SK-N-SH treated with all-trans-retinoic acid at 6 μM for 48 hours (cell line): ENCODE results near the gene MACF1.
A peak's percentile ranks its signal among the peaks of the same experiment; 100 is the strongest.

ENCODE experiments used
- ATAC-seq: fragments of 200-7000 bp; cut with Tn5 transposase; 3 replicates; pipeline ENCODE4 v1.9.1; 2020; ENCODE audit warnings: mild to moderate bottlenecking, moderate library complexity
- ARNTL ChIP-seq: fragments of 450-650 bp; formaldehyde crosslinking; IDR thresholded peaks from 2 replicates; pipeline ENCODE4 v1.5.0; 2020; ENCODE audit warnings: low read depth, mild to moderate bottlenecking, moderate library complexity, borderline replicate concordance
- BACH2 ChIP-seq: fragments of 250-450 bp; sonication (Bioruptor Pico); IDR thresholded peaks from 2 replicates; pipeline ENCODE4 v1.9.0; 2021; ENCODE audit warnings: mild to moderate bottlenecking, borderline replicate concordance
- CSDC2 ChIP-seq: fragments of 250-450 bp; sonication (Bioruptor Pico); IDR thresholded peaks from 2 replicates; pipeline ENCODE4 v1.5.0; 2020; ENCODE audit warnings: mild to moderate bottlenecking, moderate library complexity
- GLIS3 ChIP-seq: fragments of 250-450 bp; sonication (Bioruptor Pico); IDR thresholded peaks from 2 replicates; pipeline ENCODE4 v1.5.0; 2020; ENCODE audit warnings: mild to moderate bottlenecking, moderate library complexity
- ISL1 ChIP-seq: fragments of 250-450 bp; sonication (Bioruptor Pico); IDR thresholded peaks from 2 replicates; pipeline ENCODE4 v2.1.2; 2022; ENCODE audit warnings: mild to moderate bottlenecking, moderate library complexity
- OSR1 ChIP-seq: fragments of 250-450 bp; sonication (Bioruptor Pico); IDR thresholded peaks from 2 replicates; pipeline ENCODE4 v1.8.0; 2022; ENCODE audit warnings: moderate library complexity, mild to moderate bottlenecking, inconsistent platforms
- PPARA ChIP-seq: fragments of 250-450 bp; sonication (Bioruptor Pico); IDR thresholded peaks from 2 replicates; pipeline ENCODE4 v1.5.0; 2020; ENCODE audit warnings: mild to moderate bottlenecking, borderline replicate concordance
- TCF4 ChIP-seq: fragments of 250-450 bp; sonication (Bioruptor Pico); IDR thresholded peaks from 2 replicates; pipeline ENCODE4 v1.8.0; 2021; ENCODE audit warnings: mild to moderate bottlenecking, moderate library complexity, borderline replicate concordance
- TOX ChIP-seq: fragments of 250-450 bp; sonication (Bioruptor Pico); IDR thresholded peaks from 2 replicates; pipeline ENCODE4 v1.8.0; 2021; ENCODE audit warnings: mild to moderate bottlenecking, moderate library complexity, borderline replicate concordance
- ZC3H10 ChIP-seq: fragments of 250-450 bp; sonication (Bioruptor Pico); IDR thresholded peaks from 2 replicates; pipeline ENCODE4 v1.5.1; 2021; ENCODE audit warnings: mild to moderate bottlenecking, moderate library complexity
- ZFP3 ChIP-seq: fragments of 250-450 bp; sonication (Bioruptor Pico); IDR thresholded peaks from 2 replicates; pipeline ENCODE4 v1.5.0; 2020; ENCODE audit warnings: mild to moderate bottlenecking, moderate library complexity
- ZFP30 ChIP-seq: fragments of 450-650 bp; formaldehyde crosslinking; IDR thresholded peaks from 2 replicates; pipeline ENCODE4 v1.5.0; 2022; ENCODE audit warnings: mild to moderate bottlenecking, moderate library complexity
- ZNF565 ChIP-seq: fragments of 450-650 bp; formaldehyde crosslinking; conservative IDR thresholded peaks from 2 replicates; pipeline ENCODE4 v1.5.0; 2020; ENCODE audit warnings: low read depth, mild to moderate bottlenecking, moderate library complexity
- ZNF70 ChIP-seq: fragments of 450-650 bp; formaldehyde crosslinking; IDR thresholded peaks from 2 replicates; pipeline ENCODE4 v1.5.0; 2020; ENCODE audit warnings: mild to moderate bottlenecking, moderate library complexity
- ZNF8 ChIP-seq: fragments of 450-650 bp; formaldehyde crosslinking; IDR thresholded peaks from 2 replicates; pipeline ENCODE4 v1.5.0; 2020; ENCODE audit warnings: mild to moderate bottlenecking, moderate library complexity
- TF ChIP-seq, protein P1 (sequence below): fragments of 250-450 bp; sonication (Bioruptor Pico); IDR thresholded peaks from 2 replicates; pipeline ENCODE4 v1.5.1; 2021; ENCODE audit warnings: mild to moderate bottlenecking, moderate library complexity
- TF ChIP-seq, protein P2 (sequence below): fragments of 250-450 bp; sonication (Bioruptor Pico); IDR thresholded peaks from 2 replicates; pipeline ENCODE4 v1.8.0; 2021; ENCODE audit warnings: low read depth, mild to moderate bottlenecking, moderate library complexity, borderline replicate concordance
- TF ChIP-seq, protein P3 (sequence below): fragments of 250-450 bp; sonication (Bioruptor Pico); IDR thresholded peaks from 2 replicates; pipeline ENCODE4 v1.5.1; 2020; ENCODE audit warnings: low read depth, mild to moderate bottlenecking, moderate library complexity
- TF ChIP-seq, protein P4 (sequence below): fragments of 250-450 bp; sonication (Bioruptor Pico); IDR thresholded peaks from 2 replicates; pipeline ENCODE4 v1.8.0; 2020; ENCODE audit warnings: mild to moderate bottlenecking, moderate library complexity, borderline replicate concordance

The MACF1 gene

DNA sequence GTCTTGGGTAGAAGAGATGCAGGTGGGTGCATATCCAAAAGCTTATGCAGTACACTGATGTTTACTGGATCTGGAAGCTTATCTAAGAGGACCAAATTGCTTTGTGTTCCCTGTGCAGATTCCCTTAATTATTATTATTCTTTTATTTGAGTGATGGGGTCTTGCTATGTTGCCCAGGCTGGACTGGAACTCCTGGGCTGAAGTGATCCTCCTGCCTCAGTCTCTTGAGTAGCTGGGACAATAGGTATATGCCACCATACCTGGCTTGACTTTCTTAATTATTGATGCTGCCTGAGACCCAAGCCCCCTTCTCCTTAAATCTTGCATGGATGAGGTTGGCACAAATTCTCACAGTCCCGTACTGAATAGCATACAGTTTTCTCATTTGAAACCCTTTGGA lies 83.0 kb downstream of the MACF1 start:
- TF ChIP-seq GLIS3 (no peak), TCF4 (no peak), ZNF565 (CRISPR knock-in tag) (no peak), BACH2 (CRISPR knock-in tag) (no peak)
- TF ChIP-seq, protein P1, sequence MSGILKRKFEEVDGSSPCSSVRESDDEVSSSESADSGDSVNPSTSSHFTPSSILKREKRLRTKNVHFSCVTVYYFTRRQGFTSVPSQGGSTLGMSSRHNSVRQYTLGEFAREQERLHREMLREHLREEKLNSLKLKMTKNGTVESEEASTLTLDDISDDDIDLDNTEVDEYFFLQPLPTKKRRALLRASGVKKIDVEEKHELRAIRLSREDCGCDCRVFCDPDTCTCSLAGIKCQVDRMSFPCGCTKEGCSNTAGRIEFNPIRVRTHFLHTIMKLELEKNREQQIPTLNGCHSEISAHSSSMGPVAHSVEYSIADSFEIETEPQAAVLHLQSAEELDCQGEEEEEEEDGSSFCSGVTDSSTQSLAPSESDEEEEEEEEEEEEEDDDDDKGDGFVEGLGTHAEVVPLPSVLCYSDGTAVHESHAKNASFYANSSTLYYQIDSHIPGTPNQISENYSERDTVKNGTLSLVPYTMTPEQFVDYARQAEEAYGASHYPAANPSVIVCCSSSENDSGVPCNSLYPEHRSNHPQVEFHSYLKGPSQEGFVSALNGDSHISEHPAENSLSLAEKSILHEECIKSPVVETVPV: no peak
- TF ChIP-seq, protein P2, sequence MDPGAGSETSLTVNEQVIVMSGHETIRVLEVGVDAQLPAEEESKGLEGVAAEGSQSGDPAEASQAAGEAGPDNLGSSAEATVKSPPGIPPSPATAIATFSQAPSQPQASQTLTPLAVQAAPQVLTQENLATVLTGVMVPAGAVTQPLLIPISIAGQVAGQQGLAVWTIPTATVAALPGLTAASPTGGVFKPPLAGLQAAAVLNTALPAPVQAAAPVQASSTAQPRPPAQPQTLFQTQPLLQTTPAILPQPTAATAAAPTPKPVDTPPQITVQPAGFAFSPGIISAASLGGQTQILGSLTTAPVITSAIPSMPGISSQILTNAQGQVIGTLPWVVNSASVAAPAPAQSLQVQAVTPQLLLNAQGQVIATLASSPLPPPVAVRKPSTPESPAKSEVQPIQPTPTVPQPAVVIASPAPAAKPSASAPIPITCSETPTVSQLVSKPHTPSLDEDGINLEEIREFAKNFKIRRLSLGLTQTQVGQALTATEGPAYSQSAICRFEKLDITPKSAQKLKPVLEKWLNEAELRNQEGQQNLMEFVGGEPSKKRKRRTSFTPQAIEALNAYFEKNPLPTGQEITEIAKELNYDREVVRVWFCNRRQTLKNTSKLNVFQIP: no peak
- TF ChIP-seq, protein P3, sequence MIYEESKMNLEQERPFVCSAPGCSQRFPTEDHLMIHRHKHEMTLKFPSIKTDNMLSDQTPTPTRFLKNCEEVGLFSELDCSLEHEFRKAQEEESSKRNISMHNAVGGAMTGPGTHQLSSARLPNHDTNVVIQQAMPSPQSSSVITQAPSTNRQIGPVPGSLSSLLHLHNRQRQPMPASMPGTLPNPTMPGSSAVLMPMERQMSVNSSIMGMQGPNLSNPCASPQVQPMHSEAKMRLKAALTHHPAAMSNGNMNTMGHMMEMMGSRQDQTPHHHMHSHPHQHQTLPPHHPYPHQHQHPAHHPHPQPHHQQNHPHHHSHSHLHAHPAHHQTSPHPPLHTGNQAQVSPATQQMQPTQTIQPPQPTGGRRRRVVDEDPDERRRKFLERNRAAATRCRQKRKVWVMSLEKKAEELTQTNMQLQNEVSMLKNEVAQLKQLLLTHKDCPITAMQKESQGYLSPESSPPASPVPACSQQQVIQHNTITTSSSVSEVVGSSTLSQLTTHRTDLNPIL (CRISPR knock-in tag): no peak
- no peak for ATAC-seq

DNA sequence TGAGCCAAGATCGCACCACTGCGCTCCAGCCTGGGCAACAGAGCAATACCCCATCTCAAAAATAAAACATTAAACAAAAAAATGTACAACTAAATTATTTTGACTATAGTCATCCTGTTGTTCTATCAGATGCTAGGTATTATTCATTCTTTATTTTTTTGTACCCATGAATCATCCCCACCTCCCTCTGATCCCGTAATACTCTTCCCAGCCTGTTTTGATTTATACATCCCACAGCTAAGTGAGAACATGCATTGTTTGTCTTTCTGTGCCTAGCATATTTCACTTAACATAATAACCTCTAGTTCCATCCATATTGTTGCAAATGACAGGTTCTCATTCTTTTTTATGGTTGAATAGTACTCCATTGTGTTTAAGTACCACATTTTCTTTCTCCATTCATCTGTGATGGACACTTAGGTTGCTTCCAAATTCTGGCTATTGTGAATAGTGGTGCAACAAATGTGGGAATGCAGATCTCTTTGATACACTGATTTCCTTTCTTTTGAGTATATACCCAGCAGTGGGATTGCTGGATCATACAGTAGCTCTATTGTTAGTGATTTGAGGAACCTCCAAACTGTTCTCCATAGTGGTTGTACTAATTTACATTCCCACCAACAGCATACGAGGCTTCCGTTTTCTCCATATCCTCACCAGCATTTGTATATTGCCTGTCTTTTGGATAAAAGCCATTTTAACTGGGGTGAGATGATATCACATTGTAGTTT lies 84.4 kb downstream of the MACF1 start:
- peak; percentile 21; the same call in 1 of the 3 replicates for ATAC-seq
- TF ChIP-seq CSDC2 (CRISPR knock-in tag): no peak
- TF ChIP-seq, protein P4, sequence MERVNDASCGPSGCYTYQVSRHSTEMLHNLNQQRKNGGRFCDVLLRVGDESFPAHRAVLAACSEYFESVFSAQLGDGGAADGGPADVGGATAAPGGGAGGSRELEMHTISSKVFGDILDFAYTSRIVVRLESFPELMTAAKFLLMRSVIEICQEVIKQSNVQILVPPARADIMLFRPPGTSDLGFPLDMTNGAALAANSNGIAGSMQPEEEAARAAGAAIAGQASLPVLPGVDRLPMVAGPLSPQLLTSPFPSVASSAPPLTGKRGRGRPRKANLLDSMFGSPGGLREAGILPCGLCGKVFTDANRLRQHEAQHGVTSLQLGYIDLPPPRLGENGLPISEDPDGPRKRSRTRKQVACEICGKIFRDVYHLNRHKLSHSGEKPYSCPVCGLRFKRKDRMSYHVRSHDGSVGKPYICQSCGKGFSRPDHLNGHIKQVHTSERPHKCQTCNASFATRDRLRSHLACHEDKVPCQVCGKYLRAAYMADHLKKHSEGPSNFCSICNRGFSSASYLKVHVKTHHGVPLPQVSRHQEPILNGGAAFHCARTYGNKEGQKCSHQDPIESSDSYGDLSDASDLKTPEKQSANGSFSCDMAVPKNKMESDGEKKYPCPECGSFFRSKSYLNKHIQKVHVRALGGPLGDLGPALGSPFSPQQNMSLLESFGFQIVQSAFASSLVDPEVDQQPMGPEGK (CRISPR knock-in tag): no peak
- TF ChIP-seq, protein P1: no peak
- TF ChIP-seq, protein P3 (CRISPR knock-in tag): no peak
- TF ChIP-seq ZNF565 (CRISPR knock-in tag): no peak
- TF ChIP-seq ZNF8 (CRISPR knock-in tag): peak; percentile 60; the same call in 1 of the 2 replicates

DNA sequence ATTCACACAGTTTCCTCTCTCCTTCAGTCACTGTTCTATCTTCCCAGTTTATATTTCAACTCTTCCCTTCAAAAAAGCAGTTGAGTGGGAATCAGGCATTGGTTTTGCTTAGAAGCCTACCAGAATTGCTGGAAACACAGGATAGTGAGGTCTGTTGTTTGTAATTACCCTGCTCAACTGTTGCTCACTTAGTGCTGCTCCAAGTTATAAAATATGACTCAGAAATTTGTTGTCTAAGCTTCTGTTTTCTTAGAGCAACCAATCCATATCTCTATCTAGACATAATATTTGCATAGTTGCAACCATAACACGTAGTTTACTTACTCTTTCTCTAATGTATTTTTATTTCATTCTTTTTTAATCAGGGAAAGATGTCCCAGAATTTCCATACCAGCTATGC lies 87.9 kb downstream of the MACF1 start:
- ATAC-seq: no peak
- TF ChIP-seq ISL1 (CRISPR knock-in tag) (no peak), ZNF70 (CRISPR knock-in tag) (no peak), ZNF8 (CRISPR knock-in tag) (no peak), BACH2 (CRISPR knock-in tag) (no peak), ZFP30 (CRISPR knock-in tag) (no peak), TCF4 (no peak), PPARA (CRISPR knock-in tag) (no peak), CSDC2 (CRISPR knock-in tag) (no peak), ZC3H10 (CRISPR knock-in tag) (no peak), OSR1 (CRISPR knock-in tag) (no peak), TOX (CRISPR knock-in tag) (no peak), GLIS3 (no peak), ZFP3 (CRISPR knock-in tag) (no peak), ARNTL (CRISPR knock-in tag) (no peak)
- TF ChIP-seq, protein P3 (CRISPR knock-in tag): no peak
- TF ChIP-seq, protein P1: no peak
- TF ChIP-seq, protein P4 (CRISPR knock-in tag): no peak
